ENCODE results near the gene COL9A3.

COL9A3 gene

DNA sequence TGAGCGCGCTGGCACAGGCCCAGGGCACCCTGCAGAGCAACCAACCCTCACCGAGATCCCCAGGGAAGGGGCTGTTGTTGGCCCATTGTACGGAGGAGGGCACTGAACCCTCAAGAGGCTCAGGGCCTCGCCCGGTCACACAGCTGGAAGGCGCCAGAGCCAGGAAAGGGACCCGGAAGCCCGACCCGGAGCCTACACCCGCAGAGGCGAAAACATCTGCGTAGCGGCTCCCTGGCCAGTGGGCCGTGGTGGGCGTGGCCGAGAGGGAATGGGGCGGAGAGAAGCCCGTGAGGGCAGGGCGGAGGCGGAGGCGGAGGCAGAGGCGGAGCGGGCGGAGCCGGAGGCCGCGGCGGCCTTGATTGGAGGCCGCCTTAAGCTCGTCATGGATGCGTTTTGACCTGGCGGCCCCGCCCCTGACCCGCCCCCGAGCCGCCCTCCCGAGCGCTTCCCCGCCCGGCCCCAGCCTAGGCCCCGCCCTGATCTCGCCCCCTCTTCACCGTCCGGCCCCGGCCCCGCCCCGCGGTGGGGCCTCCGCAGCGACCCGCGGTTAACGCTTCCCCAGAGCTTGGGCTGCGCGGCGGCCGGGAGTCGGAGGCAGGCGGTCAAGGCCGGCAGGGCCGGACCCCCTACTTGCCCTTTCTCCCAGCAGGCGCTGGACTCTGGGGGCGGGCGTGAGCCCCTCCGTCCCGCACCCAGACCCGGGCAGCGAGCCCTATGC is 22.7 kb upstream of the COL9A3 start:
- in situ Hi-C loops (cut with MboI; ENCODE audit: low sequenced_read_pairs) = loop anchor here (5.0 to 25.0 kb wide), 4 partner anchors 127 to 489 kb away; partner anchors contain the start of genes ADRM1, CABLES2 and GATA5

DNA sequence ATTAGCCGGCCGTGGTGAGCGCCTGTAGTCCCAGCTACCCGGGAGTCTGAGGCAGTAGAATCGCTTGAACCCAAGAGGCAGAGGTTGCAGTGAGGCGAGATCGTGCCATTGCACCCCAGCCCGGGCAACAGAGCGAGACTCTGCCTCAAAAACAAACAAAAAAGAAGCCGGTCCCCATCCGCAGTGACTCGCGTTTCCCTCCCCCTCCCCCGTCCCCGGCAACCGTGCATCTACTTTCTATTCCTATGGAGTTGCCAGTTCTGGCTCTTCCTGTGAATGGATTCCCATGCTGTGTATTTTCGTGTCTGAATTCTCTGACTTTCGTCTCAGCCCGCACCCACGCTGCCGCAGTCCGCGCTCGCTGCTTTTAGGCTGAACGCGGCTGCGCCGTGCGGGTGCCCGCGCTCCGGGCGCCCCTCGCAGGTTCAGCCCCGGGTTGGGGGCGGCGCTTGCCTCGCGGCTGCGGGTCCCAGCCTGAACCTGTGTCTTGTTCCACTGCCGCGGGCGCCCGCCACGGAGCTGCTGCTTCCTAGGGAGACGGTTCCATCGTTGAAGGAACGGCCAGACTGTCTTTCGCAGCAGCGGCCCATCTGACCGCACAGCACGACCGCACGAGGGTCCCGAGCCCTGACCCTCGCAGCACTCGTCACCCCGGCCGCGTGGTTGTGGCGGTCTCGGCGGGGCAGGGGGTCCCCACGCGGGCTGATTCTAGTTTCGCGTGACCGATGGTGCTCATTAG is 21.7 kb upstream of the COL9A3 start:
- in situ Hi-C loops (cut with MboI; ENCODE audit: low sequenced_read_pairs) = loop anchor here (10.0 to 25.0 kb wide), 3 partner anchors 308 to 490 kb away; partner anchors contain the start of genes ADRM1, CABLES2 and GATA5

- in situ Hi-C loops (cut with MboI; ENCODE audit: low sequenced_read_pairs) = loop anchor here (10.0 to 25.0 kb wide), 3 partner anchors 310 to 492 kb away; partner anchors contain the start of genes ADRM1, CABLES2 and GATA5
Observed at GRCh38 chr20:62796699-62797491, 20.0 kb upstream of the COL9A3 start.

DNA sequence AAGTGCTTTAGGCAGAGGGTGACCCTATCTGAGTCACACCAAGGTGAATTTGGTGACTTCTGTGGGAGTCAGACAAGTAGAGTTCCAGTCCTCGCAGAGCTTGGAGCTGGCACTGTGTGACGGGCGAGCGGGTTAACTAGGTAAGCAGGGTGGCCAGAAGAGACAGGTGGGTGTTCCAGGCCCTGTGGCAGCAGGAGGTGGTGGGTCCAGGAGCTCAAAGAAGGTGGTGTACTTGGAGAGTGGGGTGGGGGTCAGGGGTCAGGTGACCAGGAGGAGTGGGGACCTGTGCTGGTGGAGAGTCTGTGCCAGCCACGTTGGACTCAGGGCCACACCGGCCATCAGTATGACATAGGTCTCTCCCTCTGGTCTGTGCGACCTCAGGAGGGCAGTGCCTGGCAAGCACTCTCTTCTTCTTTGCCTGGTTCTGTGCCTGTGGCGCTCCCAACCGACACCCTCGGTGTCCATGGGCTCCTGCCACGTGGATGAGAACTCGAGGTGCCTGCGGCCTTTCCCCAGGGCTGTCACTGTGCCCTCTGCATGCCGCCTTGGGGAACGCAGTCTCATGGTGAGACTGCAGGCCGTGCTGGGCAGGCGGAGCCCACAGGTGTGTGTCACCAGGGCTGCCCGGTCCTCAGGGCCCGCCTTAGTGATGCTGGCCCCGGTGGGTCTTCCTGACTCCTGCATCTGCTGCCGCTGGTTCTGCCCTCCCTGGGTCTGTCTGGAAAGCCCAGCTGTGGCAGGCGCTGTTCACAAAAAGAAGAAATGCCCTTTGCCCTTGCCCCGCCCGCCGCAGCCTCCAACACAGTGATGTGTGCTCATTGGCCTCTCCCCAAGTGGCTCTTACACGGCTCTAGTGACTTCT is 18.9 kb upstream of the COL9A3 start:
- in situ Hi-C loops (cut with MboI; ENCODE audit: low sequenced_read_pairs) = loop anchor here (10.0 to 25.0 kb wide), 3 partner anchors 311 to 493 kb away; partner anchors contain the start of genes ADRM1, CABLES2 and GATA5

DNA sequence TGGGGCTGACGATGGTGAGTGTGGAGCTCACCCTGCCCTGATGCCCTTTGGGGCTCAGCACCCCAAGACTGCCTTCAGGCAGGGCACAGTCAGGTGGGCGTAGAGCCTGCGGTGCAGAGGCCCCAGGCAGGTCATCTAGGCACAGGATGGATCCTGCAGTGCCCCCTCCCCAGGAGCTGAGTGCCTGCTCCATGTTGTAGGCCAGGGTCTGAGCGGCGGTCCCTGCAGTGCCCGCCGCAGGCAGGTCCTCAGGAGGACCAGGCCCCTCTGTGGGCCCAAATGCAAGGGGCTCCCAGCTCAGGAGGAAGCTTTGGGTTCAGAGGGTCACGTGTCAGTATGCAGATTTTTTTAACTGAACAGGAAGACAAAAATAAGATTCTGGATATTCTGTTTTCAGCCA is 17.8 kb upstream of the COL9A3 start:
- in situ Hi-C loops (cut with MboI; ENCODE audit: low sequenced_read_pairs) = loop anchor here (10.0 to 25.0 kb wide), 3 partner anchors 312 to 494 kb away; partner anchors contain the start of genes ADRM1, CABLES2 and GATA5

DNA sequence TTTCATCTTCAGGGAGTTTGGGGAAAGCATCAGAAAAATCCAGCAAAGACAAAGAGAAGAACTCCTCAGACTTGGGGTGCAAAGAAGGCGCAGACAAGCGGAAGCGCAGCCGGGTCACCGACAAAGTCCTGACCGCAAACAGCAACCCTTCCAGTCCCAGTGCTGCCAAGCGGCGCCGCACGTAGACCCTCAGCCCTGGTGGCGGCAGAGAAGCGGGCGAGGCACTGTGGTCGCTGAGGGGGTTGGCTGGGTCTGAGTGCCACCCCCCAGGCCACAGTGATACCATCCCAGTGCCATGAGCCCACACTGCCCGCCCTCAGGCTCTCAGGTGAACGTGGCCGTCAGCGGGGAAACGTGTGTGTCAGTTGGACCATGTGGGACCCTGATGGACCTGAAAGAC is 17.4 kb upstream of the COL9A3 start:
- in situ Hi-C loops (cut with MboI; ENCODE audit: low sequenced_read_pairs) = loop anchor here (10.0 to 25.0 kb wide), 3 partner anchors 312 to 495 kb away; partner anchors contain the start of genes ADRM1, CABLES2 and GATA5

- in situ Hi-C loops (cut with MboI; ENCODE audit: low sequenced_read_pairs) = loop anchor here (10.0 to 25.0 kb wide), 3 partner anchors 313 to 495 kb away; partner anchors contain the start of genes ADRM1, CABLES2 and GATA5
Observed at GRCh38 chr20:62799873-62800272, 17.0 kb upstream of the COL9A3 start.

GRCh38 chr20:62800314-62801259 is 16.3 kb upstream of the COL9A3 start:
- in situ Hi-C loops (cut with MboI; ENCODE audit: low sequenced_read_pairs) = no loop called here

DNA sequence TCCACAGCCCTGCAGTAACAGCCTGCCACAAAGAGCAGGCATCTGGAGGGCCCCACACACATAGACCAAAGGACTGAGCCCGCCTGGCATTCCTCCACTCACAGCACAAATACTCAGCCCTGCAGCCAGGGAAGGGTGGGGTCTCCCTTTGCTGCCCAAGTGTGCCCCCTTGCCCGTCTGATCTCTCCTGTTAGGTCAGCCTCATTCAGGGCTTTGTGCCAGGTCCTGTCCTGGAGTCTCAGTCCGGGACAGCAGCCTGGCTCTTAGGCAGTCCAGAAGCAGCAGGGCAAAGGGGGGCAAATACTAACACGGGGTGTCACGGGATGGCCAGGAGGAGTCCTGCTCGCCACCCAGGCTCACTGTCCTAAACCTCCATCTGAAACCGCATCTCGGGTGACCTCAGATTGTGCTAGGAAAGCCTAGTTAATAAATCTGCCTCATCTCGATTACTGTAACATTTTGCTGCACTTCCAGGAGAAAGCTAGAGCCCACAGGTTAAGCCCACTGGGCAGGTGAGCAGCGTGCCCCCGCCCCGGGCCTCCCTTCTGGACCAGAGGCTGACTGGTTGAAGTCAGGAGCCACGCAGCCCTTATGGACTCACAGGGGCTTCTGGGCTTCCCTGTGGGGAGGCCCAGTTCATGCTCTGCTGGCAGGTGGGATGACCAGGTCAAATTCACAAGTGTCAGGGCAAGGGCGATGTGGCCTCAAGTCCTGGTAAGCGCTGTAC is 15.4 kb upstream of the COL9A3 start:
- in situ Hi-C loops (cut with MboI; ENCODE audit: low sequenced_read_pairs) = no loop called here

- in situ Hi-C loops (cut with MboI; ENCODE audit: low sequenced_read_pairs) = no loop called here
Observed at GRCh38 chr20:62802026-62802712, 14.7 kb upstream of the COL9A3 start.

- in situ Hi-C loops (cut with MboI; ENCODE audit: low sequenced_read_pairs) = no loop called here
Observed at GRCh38 chr20:62804021-62804626, 12.7 kb upstream of the COL9A3 start.

DNA sequence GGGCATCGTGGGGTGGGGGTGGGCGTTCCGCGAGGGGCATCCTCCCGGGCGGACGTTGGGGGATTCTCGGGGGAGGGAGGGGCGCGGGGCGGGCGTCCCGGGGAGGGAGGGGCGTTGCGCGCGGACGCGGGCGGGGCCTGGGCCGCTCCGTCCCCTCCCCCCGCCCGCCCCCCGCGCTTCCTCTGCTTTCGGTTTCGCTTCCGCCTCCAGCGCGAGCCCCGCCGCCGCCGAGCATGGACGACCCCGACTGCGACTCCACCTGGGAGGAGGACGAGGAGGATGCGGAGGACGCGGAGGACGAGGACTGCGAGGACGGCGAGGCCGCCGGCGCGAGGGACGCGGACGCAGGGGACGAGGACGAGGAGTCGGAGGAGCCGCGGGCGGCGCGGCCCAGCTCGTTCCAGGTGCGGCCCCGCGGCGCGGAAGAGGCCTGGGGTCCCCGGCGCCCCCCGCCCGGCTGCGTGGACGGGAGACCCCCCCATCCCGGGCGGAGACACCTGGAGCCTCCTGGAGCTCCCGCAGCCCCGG is 12.2 kb upstream of the COL9A3 start, which contains the start of gene OGFR:
Gene OGFR (plus strand): TSS at position 209 of the 528 bp plus-strand sequence. CDS start 25 bp downstream, at position 234.
- in situ Hi-C loops (cut with MboI; ENCODE audit: low sequenced_read_pairs) = no loop called here

DNA sequence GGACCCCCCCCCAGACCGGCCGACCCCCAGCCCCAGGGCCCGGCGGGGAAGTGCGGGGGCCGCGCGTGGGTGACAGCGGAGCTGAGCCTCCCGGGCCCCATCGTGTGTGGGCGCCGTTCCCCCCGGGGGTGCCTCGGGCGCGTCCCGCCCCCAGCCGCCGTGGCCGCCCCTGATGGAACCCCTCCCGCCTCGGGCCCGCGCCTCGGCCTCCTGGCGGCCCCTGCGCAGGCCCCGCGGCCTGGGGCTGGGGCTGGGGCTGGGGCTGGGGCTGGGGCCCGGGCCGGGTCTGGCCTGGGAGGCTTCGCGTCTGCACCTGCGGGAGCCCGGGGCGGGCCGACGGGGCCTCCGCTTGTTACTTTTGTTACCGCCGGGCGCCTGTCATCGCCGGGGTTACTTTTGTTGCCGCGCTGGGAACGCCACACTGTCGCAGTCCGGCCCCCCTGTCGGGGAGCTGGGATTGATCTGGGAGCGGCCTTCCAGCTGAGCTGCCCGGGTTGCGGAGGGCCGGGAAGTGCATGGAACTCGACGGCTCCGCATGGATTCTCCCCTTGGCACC is 11.6 kb upstream of the COL9A3 start:
- in situ Hi-C loops (cut with MboI; ENCODE audit: low sequenced_read_pairs) = no loop called here

DNA sequence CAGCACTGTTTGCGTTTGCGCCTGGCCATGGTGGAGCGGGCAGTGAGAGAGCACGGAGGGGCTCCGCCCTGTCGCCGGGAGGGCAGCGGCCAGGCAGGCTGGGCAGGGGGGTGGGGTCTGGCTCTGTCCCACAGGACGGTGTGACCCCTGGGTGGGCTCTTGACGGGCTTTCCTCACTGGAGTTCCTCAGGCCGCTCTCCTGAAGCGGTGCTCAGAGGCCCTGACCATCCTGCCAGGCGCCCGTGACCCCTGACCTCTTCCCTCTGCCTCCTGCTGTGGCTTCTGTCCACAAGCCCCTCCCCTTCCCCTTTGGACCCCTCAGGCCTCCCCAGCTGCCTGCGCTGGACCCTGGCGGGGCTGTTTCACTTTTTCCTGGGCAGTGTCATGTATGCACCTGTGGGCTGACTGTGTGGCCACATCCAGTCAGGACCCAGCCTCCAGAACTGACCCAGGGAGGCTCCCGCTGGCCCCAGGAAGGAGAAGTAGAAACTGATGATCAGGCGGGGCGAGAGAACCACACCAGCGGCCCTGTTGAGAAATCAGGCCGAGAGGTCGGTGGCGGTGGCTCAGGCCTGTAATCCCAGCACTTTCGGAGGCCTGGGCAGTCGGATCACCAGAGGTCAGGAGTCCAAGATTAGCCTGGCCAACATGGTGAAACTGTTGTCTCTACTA is 11.0 kb upstream of the COL9A3 start:
- in situ Hi-C loops (cut with MboI; ENCODE audit: low sequenced_read_pairs) = no loop called here

DNA sequence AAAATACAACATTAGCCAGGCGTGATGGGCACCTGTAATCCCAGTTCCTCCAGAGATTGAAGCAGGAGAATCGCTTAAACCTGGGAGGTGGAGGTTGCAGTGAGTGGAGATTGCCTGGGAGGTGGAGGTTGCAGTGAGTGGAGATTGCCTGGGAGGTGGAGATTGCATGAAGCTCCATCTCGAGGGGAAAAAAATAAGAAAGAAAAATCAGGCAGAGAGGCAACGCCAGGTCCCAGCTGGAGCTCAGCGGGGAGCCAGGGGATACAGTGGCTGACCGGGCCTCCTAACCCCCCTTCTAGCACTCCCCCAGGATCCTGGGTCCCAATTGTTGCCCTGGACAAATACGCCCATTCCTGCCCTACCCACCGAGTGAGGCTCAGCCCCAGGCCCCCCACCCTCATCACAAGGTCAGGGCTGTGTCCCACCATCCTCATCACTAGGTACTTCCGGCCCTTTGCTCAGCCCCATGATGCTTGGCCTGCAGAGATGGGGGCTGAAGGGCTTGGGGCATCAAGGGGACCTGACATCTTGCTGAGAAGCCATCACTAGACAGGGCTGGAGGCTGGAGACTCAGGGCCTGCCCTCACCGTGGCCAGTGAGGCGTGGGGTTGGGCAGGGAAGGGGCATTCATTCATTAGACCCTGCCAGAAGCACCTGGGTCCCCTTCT is 10.3 kb upstream of the COL9A3 start:
- in situ Hi-C loops (cut with MboI; ENCODE audit: low sequenced_read_pairs) = no loop called here

Measured in HL-60/S4 (cell line).